ENCODE data around the gene WFS1. TPM values are rescaled to one million over a fixed set of nuclear protein-coding genes. Genes with fewer than 3 reads are reported as not detected.

The WFS1 gene
- total and polyA plus RNA-seq, 2 of the 8 experiments (the other 6 are each of a cell fraction or from before 2014, with no cell fraction given), result 29.1 to 43.1 TPM

DNA sequence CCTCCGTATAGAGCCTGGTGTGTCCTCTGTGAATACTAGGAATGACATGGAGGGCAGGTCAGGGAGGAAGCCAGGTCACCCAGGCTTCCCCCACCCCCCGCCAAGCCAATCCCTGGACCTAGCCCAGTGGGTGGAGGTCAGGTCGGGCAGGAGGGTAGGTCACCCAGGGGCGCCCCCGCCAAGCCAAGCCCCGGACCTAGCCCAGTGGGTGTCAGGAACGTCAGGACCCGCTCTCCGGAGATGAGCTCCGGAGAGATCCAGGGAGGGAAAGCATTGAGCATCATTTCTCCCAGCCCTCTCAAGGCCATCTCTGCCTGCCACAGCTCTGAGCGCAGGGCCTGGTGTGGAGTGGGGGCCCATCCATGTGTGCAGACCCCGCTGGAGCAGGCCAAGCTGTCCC, 48.6 kb downstream of the WFS1 start:
- POLR2A ChIA-PET (ENCODE audit: partially characterized antibody), result no interaction called here
- no peaks in the 10 kb centered on the region for H3K79me1 ChIP-seq (ENCODE audit: low read depth, low read length)
- no peak overlapping the region for H3K4me2 ChIP-seq (ENCODE audit: insufficient read depth in 1 of 2, low read depth in 2 of 2, low read length in 2 of 2)
- H3K14ac ChIP-seq (ENCODE audit: insufficient read length), result no peak overlapping the region
- WGBS, 2 experiments (ENCODE audit: extremely low coverage in 1 of 2, insufficient coverage in 1 of 2, insufficient read length in 1 of 2, insufficient replicate concordance in 2 of 2, low coverage in 1 of 2, low lambda C conversion rate in 2 of 2, missing lambda C conversion rate in 1 of 2), result 90% methylated on average over 12 of the region's 12 CpGs; no CpG with 5 or more reads in 1 of the 2 experiments
- no peak overlapping the region for H2BK5ac ChIP-seq (ENCODE audit: low read depth, low read length)
- no peaks in the 10 kb centered on the region for H3K23me2 ChIP-seq (ENCODE audit: low read depth, low read length)
- no peak overlapping the region for H3K23ac ChIP-seq (ENCODE audit: insufficient read length)
- H3K9ac ChIP-seq (replicated peaks in 1 of 4; ENCODE audit: extremely low read depth in 1 of 4, low read depth in 3 of 4, low read length in 3 of 4), result no peak overlapping the region
- H2AK5ac ChIP-seq (ENCODE audit: low read depth, low read length), result no peak overlapping the region
- no peak for DNase-seq (ENCODE audit: low read depth in 1 of 2, low spot score in 2 of 2)
- FAIRE-seq, result no peak
- H2BK20ac ChIP-seq (ENCODE audit: low read length), result no peak overlapping the region
- CTCF ChIA-PET (ENCODE audit: partially characterized antibody), result interaction anchor here (1.0 to 22.3 kb wide), 5 partner anchors 9 to 228 kb away, joined by 3 to 908 read pairs (median 20); partner anchors contain the start of gene WFS1
- H4K91ac ChIP-seq (replicated peaks; ENCODE audit: insufficient read length, low read length), result no peak overlapping the region
- no peak overlapping the region for H4K5ac ChIP-seq (ENCODE audit: insufficient read length, low read depth, low read length)
- H2BK120ac ChIP-seq (replicated peaks; ENCODE audit: low read depth, low read length), result no peak overlapping the region
- no peak overlapping the region for H3K4me3 ChIP-seq (ENCODE audit: extremely low read depth in 1 of 4, insufficient read depth in 2 of 4, low read depth in 3 of 4, low read length in 4 of 4)
- H3K79me2 ChIP-seq (ENCODE audit: control insufficient read depth in 1 of 2, insufficient read depth in 2 of 2, low read length in 2 of 2), result no peaks in the 10 kb centered on the region
- no peak overlapping the region for H2BK15ac ChIP-seq (ENCODE audit: low read length)
- no peak overlapping the region for H3K18ac ChIP-seq (ENCODE audit: extremely low read depth, low read length)
- no peak overlapping the region for H3K4ac ChIP-seq (replicated peaks; ENCODE audit: insufficient read length, low read depth, low read length)
- no peak overlapping the region for H2AFZ ChIP-seq (ENCODE audit: low read length)
- no peak for TF ChIP-seq CBX8 (IDR thresholded peaks at IDR 0.05; ENCODE audit: borderline replicate concordance, low read depth, low read length)
- H4K20me1 ChIP-seq (replicated peaks in 1 of 2; ENCODE audit: control insufficient read depth in 1 of 2, insufficient read depth in 2 of 2, low read length in 2 of 2), result peaks cover 0 to 1% of the 10 kb centered on the region in 2 experiments
- no peaks in the 10 kb centered on the region; a peak in 1 of 4 replicates for H3K9me3 ChIP-seq (ENCODE audit: insufficient read depth in 2 of 2, low read depth in 1 of 2, low read length in 1 of 2)
- no peak overlapping the region for H3K27ac ChIP-seq (ENCODE audit: low read depth, low read length)
- no peak overlapping the region for H4K8ac ChIP-seq (ENCODE audit: extremely low read depth, insufficient read depth, low read length)
- no peaks in the 10 kb centered on the region for H3K27me3 ChIP-seq (replicated peaks in 1 of 4; ENCODE audit: control insufficient read depth in 3 of 4, extremely low read depth in 1 of 4, insufficient read depth in 3 of 4, low read length in 3 of 4)
- H3K4me1 ChIP-seq (replicated peaks in 1 of 4; ENCODE audit: control insufficient read depth in 3 of 4, insufficient read depth in 4 of 4, low read length in 3 of 4), result no peaks in the 10 kb centered on the region
- H3K36me3 ChIP-seq (ENCODE audit: control insufficient read depth in 2 of 4, insufficient read depth in 4 of 4, low read length in 3 of 4), result no peaks in the 10 kb centered on the region
- no peak overlapping the region for H2BK12ac ChIP-seq (ENCODE audit: low read depth, low read length)
- H3K56ac ChIP-seq (replicated peaks; ENCODE audit: insufficient read length, low read depth, low read length), result no peak overlapping the region
